Kidney (tissue), 22 donors: ENCODE measurements around the gene KRTAP17-1. TPM values are rescaled to one million over a fixed set of nuclear protein-coding genes. Genes with fewer than 3 reads are reported as not detected.

Experiments
- DNase-seq, 5 donors: peaks; one replicate each; pipeline ENCODE4 v3.0.0-alpha.2; 2013 to 2020
- FAIRE-seq: peaks from 2 replicates; lab custom pipeline; 2012; peaks lifted over from hg19 to GRCh38; lab: Jason Lieb, UNC
- H3K27ac ChIP-seq, 2 donors: one replicate each; pipeline ENCODE4 v1.7.0; 2013; ENCODE audit warnings: low read depth in 2 of 2, low read length in 2 of 2, inconsistent platforms in 1 of 2
- H3K27me3 ChIP-seq: one replicate; pipeline ENCODE4 v1.7.1; 2013; ENCODE audit warnings: low read length, inconsistent platforms; ENCODE audit not compliant: control insufficient read depth, insufficient read depth
- H3K36me3 ChIP-seq, 3 donors: one replicate each; pipeline versions ENCODE4 v1.7.0 to v1.7.1; 2013; ENCODE audit warnings: low read length in 3 of 3, control low read depth in 1 of 3, inconsistent platforms in 1 of 3; ENCODE audit not compliant: insufficient read depth in 3 of 3, control insufficient read depth in 2 of 3
- H3K4me1 ChIP-seq, 3 donors: one replicate each; pipeline versions ENCODE4 v1.7.0 to v1.7.1; 2013; ENCODE audit warnings: low read length in 3 of 3, inconsistent platforms in 1 of 3, low read depth in 1 of 3; ENCODE audit not compliant: control insufficient read depth in 2 of 3, insufficient read depth in 2 of 3
- H3K4me3 ChIP-seq, 3 donors: one replicate each; pipeline versions ENCODE4 v1.7.0 to v1.8.1; 2013; ENCODE audit warnings: low read length in 3 of 3, control low read depth in 1 of 3, inconsistent platforms in 1 of 3
- H3K9ac ChIP-seq, 3 donors: one replicate each; pipeline versions ENCODE4 v1.7.0 to v1.7.1; 2013; ENCODE audit warnings: low read length in 3 of 3, control low read depth in 1 of 3, inconsistent platforms in 1 of 3
- H3K9me3 ChIP-seq, 3 donors: one replicate each; pipeline versions ENCODE4 v1.7.0 to v1.7.1; 2013; ENCODE audit warnings: low read length in 3 of 3, control low read depth in 1 of 3, inconsistent platforms in 1 of 3; ENCODE audit not compliant: control insufficient read depth in 2 of 3, insufficient read depth in 1 of 3
- intact Hi-C: fragments of 100-400 bp; cut with DNase I; formaldehyde crosslinking; loops from one replicate; pipeline ENCODE4 v1.11.1; 2022
- long read RNA-seq, 10 donors: library from polyadenylated mRNA in 1 of 10; unstranded in 1 of 10; transcript quantifications; one replicate each; pipeline ENCODE4 v2.0.0 and lab custom pipeline, GENCODE V29; 2021 to 2026
- polyA plus RNA-seq: library from polyadenylated mRNA; stranded (reverse); fragments of 350-450 nt; fragmentation: Illumina TruSeq; extraction: RNeasy Lipid Tissue Mini Kit (QIAGEN cat#74804); gene quantifications from one replicate; pipeline ENCODE4 v1.2.3, GENCODE V29; 2014; ENCODE audit warnings: low read depth, low replicate concordance; ENCODE audit not compliant: insufficient read depth
- total RNA-seq: library from RNA; stranded (reverse); fragmentation: NEBNext Ultra II Directional; extraction: Animal tissue kit (Norgen Biotek cat#: 25700); gene quantifications from one replicate; pipeline ENCODE4 v1.2.1, GENCODE V29; 2021
- TF ChIP-seq, protein P1 (sequence below): IDR thresholded peaks from 3 replicates; pipeline ENCODE4 v1.5.1; 2012; ENCODE audit warnings: mild to moderate bottlenecking, moderate library complexity, borderline replicate concordance; ENCODE audit not compliant: insufficient read depth; ENCODE audit errors: extremely low read depth
- donor health status: control.
- donor health status: control.
- donor health status: control.
- donor health status: control.
- donor health status: control.
- donor health status: DM: yes; HTN: yes; CAD: no.
- donor health status: Normal renal cell carcinoma (clear cell type).

The KRTAP17-1 gene
- total RNA-seq (not detected), polyA plus RNA-seq (not detected)
- long read RNA-seq, donor 1, result 0 reads
- long read RNA-seq, donor 2, result 0 reads
- long read RNA-seq, donor 3, result 0 reads
- long read RNA-seq, donor 4, result 0 reads
- long read RNA-seq, donor 5, result 0 reads
- long read RNA-seq, donor 6, result 0 reads
- long read RNA-seq, donor 7, result 0 reads
- long read RNA-seq, donor 8, result 0 reads
- long read RNA-seq, donor 9, result 0 reads
- long read RNA-seq, donor 10, result 0 reads

- Histone ChIP-seq H3K9ac (no peak within 1 kb of the TSS), H3K4me3 (no peak within 1 kb of the TSS), H3K27ac (no peak within 1 kb of the TSS), H3K27me3 (no peaks in the 10 kb centered on the region), H3K4me1 (no peaks in the 10 kb centered on the region), H3K9me3 (peaks cover 0 to 5% (median 0%) of the 10 kb centered on the region in 3 donors), H3K36me3 (no peaks in the 10 kb centered on the region)
- DNase-seq (peak in 3 of 5 donors; percentile 38 to 68 (median 44)), FAIRE-seq (no peak)
- TF ChIP-seq, protein P1, sequence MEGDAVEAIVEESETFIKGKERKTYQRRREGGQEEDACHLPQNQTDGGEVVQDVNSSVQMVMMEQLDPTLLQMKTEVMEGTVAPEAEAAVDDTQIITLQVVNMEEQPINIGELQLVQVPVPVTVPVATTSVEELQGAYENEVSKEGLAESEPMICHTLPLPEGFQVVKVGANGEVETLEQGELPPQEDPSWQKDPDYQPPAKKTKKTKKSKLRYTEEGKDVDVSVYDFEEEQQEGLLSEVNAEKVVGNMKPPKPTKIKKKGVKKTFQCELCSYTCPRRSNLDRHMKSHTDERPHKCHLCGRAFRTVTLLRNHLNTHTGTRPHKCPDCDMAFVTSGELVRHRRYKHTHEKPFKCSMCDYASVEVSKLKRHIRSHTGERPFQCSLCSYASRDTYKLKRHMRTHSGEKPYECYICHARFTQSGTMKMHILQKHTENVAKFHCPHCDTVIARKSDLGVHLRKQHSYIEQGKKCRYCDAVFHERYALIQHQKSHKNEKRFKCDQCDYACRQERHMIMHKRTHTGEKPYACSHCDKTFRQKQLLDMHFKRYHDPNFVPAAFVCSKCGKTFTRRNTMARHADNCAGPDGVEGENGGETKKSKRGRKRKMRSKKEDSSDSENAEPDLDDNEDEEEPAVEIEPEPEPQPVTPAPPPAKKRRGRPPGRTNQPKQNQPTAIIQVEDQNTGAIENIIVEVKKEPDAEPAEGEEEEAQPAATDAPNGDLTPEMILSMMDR, result no peak
- intact Hi-C loops, result no loop called here
Measured at GRCh38 chr17:41315204-41315794, at the start of gene KRTAP17-1. TSS of gene KRTAP17-1 (minus strand) at chr17:41315710. CDS start at chr17:41315650, 60 bp downstream.

- Histone ChIP-seq H3K36me3 (no peaks in the 10 kb centered on the region), H3K9me3 (no peaks in the 10 kb centered on the region), H3K9ac (no peak overlapping the region), H3K27me3 (no peaks in the 10 kb centered on the region), H3K27ac (no peak overlapping the region), H3K4me1 (no peaks in the 10 kb centered on the region), H3K4me3 (no peak overlapping the region)
- DNase-seq, result no peak
- FAIRE-seq, result no peak
- TF ChIP-seq, protein P1, result no peak
- intact Hi-C loops, result no loop called here
Measured at GRCh38 chr17:41363881-41364280, 48.4 kb upstream of the KRTAP17-1 start.

GRCh38 chr17:41360296-41360995 is 44.9 kb upstream of the KRTAP17-1 start:
- Histone ChIP-seq H3K4me1 (no peaks in the 10 kb centered on the region), H3K9me3 (peaks cover 0 to 8% (median 0%) of the 10 kb centered on the region in 3 donors), H3K36me3 (no peaks in the 10 kb centered on the region), H3K27me3 (no peaks in the 10 kb centered on the region), H3K27ac (no peak overlapping the region), H3K9ac (no peak overlapping the region), H3K4me3 (no peak overlapping the region)
- DNase-seq (no peak), FAIRE-seq (no peak)
- intact Hi-C loops, result no loop called here
- TF ChIP-seq, protein P1, result no peak
